ENCODE measurements around the gene CPA5.

GRCh38 chr7:130379532-130379920 lies 34.9 kb downstream of the CPA5 start:
- TF ChIP-seq CTCF (IDR thresholded peaks at IDR 0.05) (no peak), POLR2A (IDR thresholded peaks at IDR 0.05) (no peak)

Measured in right lobe of liver (tissue), 4 donors.